ENCODE data around the gene LPAR2. TPM values are rescaled to one million over a fixed set of nuclear protein-coding genes. Genes with fewer than 3 reads are reported as not detected.
A peak's percentile ranks its signal among the peaks of the same experiment; 100 is the strongest.
"Not testable (repeated sequence)": the region's sequence is repeated elsewhere in the genome, so short reads cannot be mapped to it uniquely, and the experiment has no call there.

LPAR2 gene
- total RNA-seq, 1 experiment from 2014 or later, result 27.3 TPM

GRCh38 chr19:19613506-19613905 lies 14.5 kb downstream of the LPAR2 start:
- H3K4me1 Mint-ChIP-seq (ENCODE audit: low read depth, unreplicated experiment), result peaks cover 22% of the 10 kb centered on the region
- no peak for TF ChIP-seq CTCF (IDR thresholded peaks at IDR 0.05; ENCODE audit: unreplicated experiment)
- no TSS peak for BruUV-seq (replicated peaks)
- no peaks in the 10 kb centered on the region for H3K9me3 Mint-ChIP-seq (ENCODE audit: low read depth, unreplicated experiment)
- CTCF ChIA-PET, result interaction anchor here (1.0 kb wide), 1 partner anchor 10 kb away, joined by 3 read pairs; no protein-coding TSS in a partner anchor
- H3K27me3 Mint-ChIP-seq (ENCODE audit: unreplicated experiment), result no peaks in the 10 kb centered on the region
- H3K4me3 Mint-ChIP-seq (ENCODE audit: low read depth, unreplicated experiment), result no peak overlapping the region
- intact Hi-C loops (cut with micrococcal nuclease; ENCODE audit: unreplicated experiment), result loop anchor here (2.0 kb wide), 1 partner anchor 37 kb away; no protein-coding TSS in a partner anchor
- no peak overlapping the region for H3K27ac Mint-ChIP-seq (ENCODE audit: unreplicated experiment)
- no peak for DNase-seq
- H3K36me3 Mint-ChIP-seq (ENCODE audit: insufficient read depth, unreplicated experiment), result peaks cover 9% of the 10 kb centered on the region

GRCh38 chr19:19610376-19611202 lies 17.4 kb downstream of the LPAR2 start:
- TF ChIP-seq CTCF (IDR thresholded peaks at IDR 0.05; ENCODE audit: unreplicated experiment), result no peak
- Mint-ChIP-seq H3K27me3 (ENCODE audit: unreplicated experiment) (no peaks in the 10 kb centered on the region), H3K27ac (ENCODE audit: unreplicated experiment) (no peak overlapping the region), H3K4me1 (ENCODE audit: low read depth, unreplicated experiment) (peaks cover 16% of the 10 kb centered on the region), H3K9me3 (ENCODE audit: low read depth, unreplicated experiment) (no peaks in the 10 kb centered on the region), H3K4me3 (ENCODE audit: low read depth, unreplicated experiment) (no peak overlapping the region), H3K36me3 (ENCODE audit: insufficient read depth, unreplicated experiment) (peaks cover 6% of the 10 kb centered on the region)
- BruUV-seq (replicated peaks), result no TSS peak
- CTCF ChIA-PET, result no interaction called here
- intact Hi-C loops (cut with micrococcal nuclease; ENCODE audit: unreplicated experiment), result no loop called here
- DNase-seq, result no peak

- DNase-seq; CTCF ChIA-PET; H3K9me3 Mint-ChIP-seq (ENCODE audit: low read depth, unreplicated experiment); H3K4me3 Mint-ChIP-seq (ENCODE audit: low read depth, unreplicated experiment); H3K36me3 Mint-ChIP-seq (ENCODE audit: insufficient read depth, unreplicated experiment); BruUV-seq (replicated peaks); H3K27me3 Mint-ChIP-seq (ENCODE audit: unreplicated experiment): not testable (repeated sequence)
- peak overlapping the region; percentile 76 for H3K27ac Mint-ChIP-seq (ENCODE audit: unreplicated experiment)
- intact Hi-C loops (cut with micrococcal nuclease; ENCODE audit: unreplicated experiment), result loop anchor here (10.0 kb wide), 1 partner anchor 52 kb away; no protein-coding TSS in a partner anchor
- H3K4me1 Mint-ChIP-seq (ENCODE audit: low read depth, unreplicated experiment), result peaks cover 22% of the 10 kb centered on the region
Observed at GRCh38 chr19:19606686-19607085, 21.3 kb downstream of the LPAR2 start.

GRCh38 chr19:19606021-19606420 lies 22.0 kb downstream of the LPAR2 start:
- peak overlapping the region; percentile 39 for H3K4me3 Mint-ChIP-seq (ENCODE audit: low read depth, unreplicated experiment)
- no TSS peak for BruUV-seq (replicated peaks)
- peaks cover 12% of the 10 kb centered on the region for H3K36me3 Mint-ChIP-seq (ENCODE audit: insufficient read depth, unreplicated experiment)
- intact Hi-C loops (cut with micrococcal nuclease; ENCODE audit: unreplicated experiment), result loop anchor here (10.0 kb wide), 1 partner anchor 51 kb away; no protein-coding TSS in a partner anchor
- DNase-seq, result peak; percentile 47
- peaks cover 26% of the 10 kb centered on the region for H3K4me1 Mint-ChIP-seq (ENCODE audit: low read depth, unreplicated experiment)
- no peak for TF ChIP-seq CTCF (IDR thresholded peaks at IDR 0.05; ENCODE audit: unreplicated experiment)
- CTCF ChIA-PET, result interaction anchor here (0.7 kb wide), 1 partner anchor 9 kb away, joined by 6 read pairs; no protein-coding TSS in a partner anchor
- H3K9me3 Mint-ChIP-seq (ENCODE audit: low read depth, unreplicated experiment), result no peaks in the 10 kb centered on the region
- peak overlapping the region; percentile 76 for H3K27ac Mint-ChIP-seq (ENCODE audit: unreplicated experiment)
- H3K27me3 Mint-ChIP-seq (ENCODE audit: unreplicated experiment), result no peaks in the 10 kb centered on the region
